Suprapubic skin (tissue), 4 donors: ENCODE measurements around the gene S100PBP. TPM values are rescaled to one million over a fixed set of nuclear protein-coding genes. Genes with fewer than 3 reads are reported as not detected.

Experiments used
- DNase-seq, 2 donors: peaks; one replicate each; pipeline ENCODE4 v3.0.0-alpha.2; 2019; ENCODE audit warnings: low spot score in 2 of 2
- H3K27ac ChIP-seq: fragments of 200-600 bp; sonication (generic); one replicate; pipeline ENCODE4 v1.5.1; 2019
- H3K27me3 ChIP-seq: fragments of 200-600 bp; sonication (generic); one replicate; pipeline ENCODE4 v1.5.1; 2019
- H3K36me3 ChIP-seq: fragments of 200-600 bp; sonication (generic); one replicate; pipeline ENCODE4 v1.5.1; 2019
- H3K4me1 ChIP-seq: fragments of 200-600 bp; sonication (generic); one replicate; pipeline ENCODE4 v1.5.1; 2019
- H3K4me3 ChIP-seq: fragments of 200-600 bp; sonication (generic); one replicate; pipeline ENCODE4 v1.5.1; 2019; ENCODE audit warnings: mild to moderate bottlenecking
- H3K9me3 ChIP-seq: fragments of 200-600 bp; sonication (generic); one replicate; pipeline ENCODE4 v1.5.1; 2019
- EP300 ChIP-seq: sonication (generic); formaldehyde crosslinking; IDR thresholded peaks from one replicate; pipeline ENCODE4 v1.6.1; 2017; ENCODE audit warnings: antibody characterized with exemption
- POLR2A ChIP-seq, 2 donors: fragments of 450-650 bp; IDR thresholded peaks; one replicate each; pipeline ENCODE4 v1.6.1; 2017; ENCODE audit warnings: antibody characterized with exemption in 2 of 2, mild to moderate bottlenecking in 2 of 2, moderate library complexity in 2 of 2
- POLR2AphosphoS5 ChIP-seq, 3 donors: sonication (generic); formaldehyde crosslinking; IDR thresholded peaks; one replicate each; pipeline ENCODE4 v1.6.1; 2017; ENCODE audit warnings: antibody characterized with exemption in 3 of 3
- WGBS: methylation state at CpG from one replicate; pipeline ENCODE4 v1.1.5; 2018; 5-methylcytosine and 5-hydroxymethylcytosine counted together
- total RNA-seq, 4 donors: library from RNA; depleted of rRNA; stranded (reverse); fragments of >200 nt; gene quantifications; one replicate each; pipeline ENCODE4 v1.1.0, GENCODE V29; 2016
- TF ChIP-seq, protein P1 (sequence below), 2 donors: fragments of 200-600 bp in 1 of 2; fragments of 450-650 bp in 1 of 2; sonication (generic) in 1 of 2; IDR thresholded peaks; one replicate each; pipeline ENCODE4 v1.5.1; 2016 to 2019; ENCODE audit warnings: antibody characterized with exemption in 2 of 2, mild to moderate bottlenecking in 1 of 2, moderate library complexity in 1 of 2

The S100PBP gene
- total RNA-seq, 4 donors from 2014 or later, result 8.8 to 39.7 (median 18.1) TPM

DNA sequence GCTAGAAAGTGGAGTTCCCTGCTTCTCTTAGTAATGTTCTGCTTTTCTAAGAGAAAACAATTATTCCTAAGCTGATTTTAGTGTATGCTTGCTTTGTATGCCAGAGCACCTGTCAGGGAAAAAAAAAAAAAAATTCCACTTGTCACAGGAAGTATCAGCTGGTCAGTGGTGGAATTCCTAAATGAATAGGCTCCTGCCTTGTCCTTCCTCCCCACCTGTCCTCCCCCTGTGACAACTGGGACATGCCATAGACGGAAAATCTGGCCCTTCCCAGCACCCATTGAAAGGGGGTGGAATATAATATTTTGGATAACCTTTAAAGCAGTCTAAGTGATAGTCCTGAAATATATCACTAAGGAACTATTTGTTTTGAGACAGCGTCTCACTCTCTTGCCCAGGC lies 42.5 kb downstream of the S100PBP start:
- Histone ChIP-seq H3K9me3 (no peaks in the 10 kb centered on the region), H3K27me3 (no peaks in the 10 kb centered on the region), H3K4me1 (peaks cover 7% of the 10 kb centered on the region), H3K36me3 (peaks cover 36% of the 10 kb centered on the region), H3K27ac (no peak overlapping the region), H3K4me3 (no peak overlapping the region)
- no peak for TF ChIP-seq POLR2AphosphoS5 (IDR thresholded peaks at IDR 0.05)
- WGBS, result 98% methylated on average over 2 of the region's 2 CpGs
- no peak for DNase-seq

DNA sequence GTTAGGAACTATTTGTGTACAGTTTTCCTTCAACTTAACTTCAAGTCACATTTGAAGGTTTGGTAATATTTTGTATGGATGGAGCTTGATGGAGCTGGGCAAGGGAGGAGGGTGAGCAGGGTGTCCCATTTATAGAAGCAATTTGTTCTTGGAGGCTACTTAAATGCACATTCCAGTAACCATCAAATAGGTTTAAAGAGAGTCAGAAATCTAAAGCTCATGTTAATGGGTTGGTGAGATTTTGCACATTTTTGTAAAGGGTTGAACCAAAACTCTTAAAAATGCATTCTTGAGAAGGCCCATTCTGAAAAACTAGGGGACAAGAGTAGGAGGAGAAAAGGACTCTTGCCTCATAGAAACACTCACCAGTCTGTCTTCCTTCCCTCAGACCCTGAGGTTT lies 43.1 kb downstream of the S100PBP start:
- Histone ChIP-seq H3K27me3 (no peaks in the 10 kb centered on the region), H3K36me3 (peaks cover 30% of the 10 kb centered on the region), H3K27ac (no peak overlapping the region), H3K4me1 (peaks cover 7% of the 10 kb centered on the region), H3K9me3 (no peaks in the 10 kb centered on the region), H3K4me3 (no peak overlapping the region)
- no peak for DNase-seq
- TF ChIP-seq, protein P1, sequence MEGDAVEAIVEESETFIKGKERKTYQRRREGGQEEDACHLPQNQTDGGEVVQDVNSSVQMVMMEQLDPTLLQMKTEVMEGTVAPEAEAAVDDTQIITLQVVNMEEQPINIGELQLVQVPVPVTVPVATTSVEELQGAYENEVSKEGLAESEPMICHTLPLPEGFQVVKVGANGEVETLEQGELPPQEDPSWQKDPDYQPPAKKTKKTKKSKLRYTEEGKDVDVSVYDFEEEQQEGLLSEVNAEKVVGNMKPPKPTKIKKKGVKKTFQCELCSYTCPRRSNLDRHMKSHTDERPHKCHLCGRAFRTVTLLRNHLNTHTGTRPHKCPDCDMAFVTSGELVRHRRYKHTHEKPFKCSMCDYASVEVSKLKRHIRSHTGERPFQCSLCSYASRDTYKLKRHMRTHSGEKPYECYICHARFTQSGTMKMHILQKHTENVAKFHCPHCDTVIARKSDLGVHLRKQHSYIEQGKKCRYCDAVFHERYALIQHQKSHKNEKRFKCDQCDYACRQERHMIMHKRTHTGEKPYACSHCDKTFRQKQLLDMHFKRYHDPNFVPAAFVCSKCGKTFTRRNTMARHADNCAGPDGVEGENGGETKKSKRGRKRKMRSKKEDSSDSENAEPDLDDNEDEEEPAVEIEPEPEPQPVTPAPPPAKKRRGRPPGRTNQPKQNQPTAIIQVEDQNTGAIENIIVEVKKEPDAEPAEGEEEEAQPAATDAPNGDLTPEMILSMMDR (IDR thresholded peaks at IDR 0.05), result no peak
- no peak for TF ChIP-seq POLR2A (IDR thresholded peaks at IDR 0.05)
- TF ChIP-seq POLR2AphosphoS5 (IDR thresholded peaks at IDR 0.05), result no peak
- no peak for TF ChIP-seq EP300

DNA sequence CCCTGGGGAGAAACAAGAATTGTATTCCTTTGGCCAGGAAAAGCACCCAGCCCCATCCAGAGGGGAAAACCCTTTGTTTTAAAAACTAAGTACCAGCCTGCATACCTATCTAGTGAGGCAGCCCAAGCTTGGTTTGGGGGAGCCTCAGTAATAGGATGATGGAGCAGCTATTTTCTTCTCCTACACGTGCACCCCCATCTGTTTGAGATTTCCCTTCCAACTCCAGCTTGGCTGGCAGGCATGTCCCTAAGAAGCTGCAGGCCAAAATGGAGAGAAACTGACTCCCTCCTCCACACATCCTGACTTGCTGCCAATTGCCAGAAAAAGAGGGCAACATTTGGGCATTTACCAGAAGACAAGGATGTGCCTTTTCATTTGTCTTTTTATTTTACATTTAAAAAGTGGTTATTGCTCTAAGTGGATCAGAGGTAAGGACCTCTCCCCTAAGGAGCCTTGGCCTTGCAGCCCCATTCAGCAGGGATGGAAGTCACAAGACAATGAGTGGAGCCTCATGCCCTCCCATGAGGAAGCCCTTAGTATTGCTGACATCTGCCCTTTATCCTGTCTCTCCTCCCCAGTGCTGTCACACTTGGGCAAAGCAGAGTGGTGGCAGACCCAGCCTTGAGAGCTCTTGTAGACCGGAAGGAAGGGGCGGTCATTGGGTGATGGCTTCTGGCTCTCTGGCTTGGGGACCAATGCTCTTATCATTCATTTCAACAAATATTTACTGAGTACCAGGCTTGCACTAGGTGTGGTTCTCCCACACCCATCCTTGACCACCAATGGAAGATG lies 44.6 kb downstream of the S100PBP start:
- 74% methylated on average over 3 of the region's 3 CpGs for WGBS
- Histone ChIP-seq H3K4me1 (peaks cover 7% of the 10 kb centered on the region), H3K27me3 (no peaks in the 10 kb centered on the region), H3K9me3 (no peaks in the 10 kb centered on the region), H3K27ac (no peak overlapping the region), H3K36me3 (peaks cover 14% of the 10 kb centered on the region), H3K4me3 (no peak overlapping the region)
- TF ChIP-seq POLR2AphosphoS5 (IDR thresholded peaks at IDR 0.05), result no peak
- TF ChIP-seq EP300, result no peak
- TF ChIP-seq POLR2A (IDR thresholded peaks at IDR 0.05), result no peak
- TF ChIP-seq, protein P1 (IDR thresholded peaks at IDR 0.05), result no peak
- DNase-seq, result peak in 1 of 2 donors; percentile 32

DNA sequence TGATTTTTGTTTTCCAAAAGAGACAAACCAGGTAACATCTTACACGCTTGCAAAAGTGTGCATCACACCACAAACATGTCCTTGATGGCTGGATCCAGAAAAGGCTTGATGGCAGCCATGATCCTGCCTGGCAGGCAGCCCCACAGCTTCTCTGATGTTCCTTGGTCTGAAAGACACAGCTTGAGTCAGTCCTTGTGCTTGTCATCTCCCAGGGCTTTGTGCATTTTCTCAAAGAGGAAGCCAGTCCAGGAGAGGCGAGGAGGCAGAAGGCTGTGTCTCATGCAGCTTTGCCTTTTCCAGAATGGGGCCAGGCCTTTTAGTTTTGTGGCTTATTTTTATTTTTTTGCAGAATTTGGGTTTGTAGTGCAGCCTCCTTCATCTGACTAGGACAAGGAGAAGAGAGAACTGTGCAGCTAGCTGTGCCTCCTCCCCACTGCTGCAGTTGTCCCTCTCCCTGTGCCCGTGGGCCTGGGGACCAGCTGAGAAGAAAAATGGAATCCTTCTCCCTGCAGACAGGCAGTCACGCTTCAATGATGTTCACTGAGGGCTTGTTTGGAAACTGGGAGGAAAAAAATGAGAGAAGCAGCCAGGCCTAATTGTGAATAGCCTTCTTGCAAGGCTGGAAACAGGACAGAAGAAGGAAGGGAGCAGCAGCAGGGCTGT lies 45.9 kb downstream of the S100PBP start:
- peaks cover 7% of the 10 kb centered on the region for H3K4me1 ChIP-seq
- TF ChIP-seq POLR2A (IDR thresholded peaks at IDR 0.05) (no peak), POLR2AphosphoS5 (IDR thresholded peaks at IDR 0.05) (no peak), EP300 (no peak)
- TF ChIP-seq, protein P1 (IDR thresholded peaks at IDR 0.05), result no peak
- peaks cover 10% of the 10 kb centered on the region for H3K36me3 ChIP-seq
- H3K9me3 ChIP-seq, result no peaks in the 10 kb centered on the region
- H3K27me3 ChIP-seq, result no peaks in the 10 kb centered on the region
- no peak overlapping the region for H3K4me3 ChIP-seq
- no peak overlapping the region for H3K27ac ChIP-seq
- no peak for DNase-seq
- WGBS, result 89% methylated on average over 4 of the region's 4 CpGs

DNA sequence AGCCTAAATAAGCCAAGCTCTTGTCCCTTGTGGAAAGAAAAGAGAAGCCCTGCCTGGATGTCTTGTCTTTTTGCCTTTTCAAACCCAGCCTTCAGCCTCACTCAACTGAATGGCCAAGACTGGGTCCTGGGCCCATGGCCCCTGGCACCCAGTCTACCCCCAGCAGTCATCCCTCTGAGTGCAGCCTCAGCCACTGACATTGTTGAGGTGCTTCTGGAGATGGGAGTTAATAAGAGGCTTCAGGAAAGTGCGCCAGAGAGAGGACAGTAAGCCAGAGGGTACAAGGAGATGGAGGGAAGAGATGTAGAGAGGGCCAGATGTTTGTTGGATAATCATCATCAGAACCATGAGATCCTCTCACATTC lies 46.4 kb downstream of the S100PBP start:
- H3K27ac ChIP-seq, result no peak overlapping the region
- H3K4me1 ChIP-seq, result peaks cover 7% of the 10 kb centered on the region
- DNase-seq, result no peak
- no peaks in the 10 kb centered on the region for H3K9me3 ChIP-seq
- H3K36me3 ChIP-seq, result peaks cover 10% of the 10 kb centered on the region
- no peaks in the 10 kb centered on the region for H3K27me3 ChIP-seq
- no peak overlapping the region for H3K4me3 ChIP-seq
- TF ChIP-seq POLR2A (IDR thresholded peaks at IDR 0.05) (no peak), EP300 (no peak), POLR2AphosphoS5 (IDR thresholded peaks at IDR 0.05) (no peak)
- TF ChIP-seq, protein P1 (IDR thresholded peaks at IDR 0.05), result no peak
- WGBS, result 100% methylated on average over 1 of the region's 1 CpG
